HEK293T (cell line): ENCODE data around the gene C1orf116.

Experiments used
- ELF4 ChIP-seq: fragments of 450-650 bp; IDR thresholded peaks from 2 replicates; pipeline ENCODE4 v1.6.1; 2017; ENCODE audit warnings: antibody characterized with exemption
- FOXA1 ChIP-seq: fragments of 450-650 bp; IDR thresholded peaks from 2 replicates; pipeline ENCODE4 v1.6.1; 2016; ENCODE audit warnings: mild to moderate bottlenecking
- FOXM1 ChIP-seq: fragments of 450-650 bp; IDR thresholded peaks from 2 replicates; pipeline ENCODE4 v1.6.1; 2017; ENCODE audit warnings: mild to moderate bottlenecking, borderline replicate concordance
- NFRKB ChIP-seq: fragments of 450-650 bp; IDR thresholded peaks from 2 replicates; pipeline ENCODE4 v1.6.1; 2016; ENCODE audit warnings: mild to moderate bottlenecking, moderate library complexity
- SP1 ChIP-seq: fragments of 450-650 bp; IDR thresholded peaks from 2 replicates; pipeline ENCODE4 v1.6.1; 2017

DNA sequence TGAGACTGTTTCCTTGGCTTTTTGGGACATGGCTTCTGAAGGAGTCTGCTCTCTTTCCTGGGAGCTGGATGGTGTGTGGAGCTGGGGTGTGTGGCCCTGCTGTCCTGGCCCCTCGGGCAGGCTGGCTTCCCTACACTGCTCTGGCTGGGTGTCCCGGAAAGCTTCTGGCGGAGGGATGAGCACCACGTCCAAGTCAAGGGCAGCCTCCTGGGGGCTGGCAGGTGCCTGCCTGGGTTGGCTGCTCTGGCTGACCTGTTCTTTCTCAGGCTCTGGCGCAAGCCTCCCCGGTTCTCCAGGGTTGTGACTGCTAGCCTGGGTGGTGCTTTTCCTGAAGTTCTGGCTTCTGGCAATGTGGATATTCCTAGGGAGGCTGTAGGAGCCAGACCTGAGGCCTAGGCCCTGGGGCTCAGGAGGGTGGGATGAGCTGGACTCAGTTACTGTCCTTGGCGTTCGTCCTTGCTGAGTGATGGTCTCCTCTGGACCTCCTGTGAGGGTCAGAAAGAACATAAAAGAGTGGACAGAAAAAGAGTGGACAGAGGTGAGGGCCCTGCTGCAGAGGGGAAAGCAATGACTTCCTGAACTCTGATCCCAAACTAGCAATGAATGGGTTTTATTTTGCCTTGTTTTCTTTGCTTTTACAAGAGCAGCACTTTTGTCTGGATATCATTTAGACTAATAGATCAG, 9.4 kb downstream of the C1orf116 start:
- TF ChIP-seq FOXA1 (no peak), FOXM1 (no peak), ELF4 (no peak), NFRKB (no peak), SP1 (no peak)
